NCI-H69 (cell line): Measurements from ENCODE around the gene FXYD4.

Source experiments
- DNase-seq: peaks from one replicate; lab custom pipeline; 2025; lab: John Stamatoyannopoulos, UW

Gene FXYD4

GRCh38 chr10:43396061-43396927 is 24.9 kb downstream of the FXYD4 start:
- peak; percentile 88 for DNase-seq

- peak; percentile 91 for DNase-seq
Observed at GRCh38 chr10:43396928-43397624, 25.6 kb downstream of the FXYD4 start.

- DNase-seq = no peak
Observed at GRCh38 chr10:43398939-43399319, 27.5 kb downstream of the FXYD4 start.

GRCh38 chr10:43399320-43400310 is 28.2 kb downstream of the FXYD4 start:
- peak; percentile 9 for DNase-seq

GRCh38 chr10:43401627-43402026 is 30.2 kb downstream of the FXYD4 start:
- peak; percentile 18 for DNase-seq

- no peak for DNase-seq
Observed at GRCh38 chr10:43402176-43402575, 30.7 kb downstream of the FXYD4 start.

- DNase-seq = no peak
Observed at GRCh38 chr10:43402880-43403452, 31.5 kb downstream of the FXYD4 start.

GRCh38 chr10:43403911-43404703 is 32.7 kb downstream of the FXYD4 start:
- DNase-seq = peak; percentile 21

GRCh38 chr10:43404704-43405084 is 33.3 kb downstream of the FXYD4 start:
- no peak for DNase-seq

GRCh38 chr10:43407148-43407575 is 35.7 kb downstream of the FXYD4 start:
- DNase-seq = peak; percentile 70

GRCh38 chr10:43407576-43408330 is 36.3 kb downstream of the FXYD4 start:
- DNase-seq = peak; percentile 88

GRCh38 chr10:43408331-43408709 is 36.9 kb downstream of the FXYD4 start:
- DNase-seq = no peak

- DNase-seq = peak; percentile 94
Observed at GRCh38 chr10:43408710-43409384, 37.4 kb downstream of the FXYD4 start, which contains the start of gene HNRNPF. HNRNPF (minus strand) TSS chr10:43409186; CDS start chr10:43387884, 21,302 bp downstream.

- peak; percentile 58 for DNase-seq
Observed at GRCh38 chr10:43409385-43410109, 38.1 kb downstream of the FXYD4 start.

GRCh38 chr10:43410345-43410744 is 38.9 kb downstream of the FXYD4 start:
- DNase-seq = no peak

- DNase-seq = no peak
Observed at GRCh38 chr10:43411536-43411935, 40.1 kb downstream of the FXYD4 start.

GRCh38 chr10:43415544-43415943 is 44.1 kb downstream of the FXYD4 start:
- DNase-seq = no peak

- DNase-seq = peak; percentile 3
Observed at GRCh38 chr10:43417950-43418768, 46.7 kb downstream of the FXYD4 start.
